ENCODE data around the gene AIP.
"Not testable (repeated sequence)": the region's sequence is repeated elsewhere in the genome, so short reads cannot be mapped to it uniquely, and the experiment has no call there.

Gene AIP

DNA sequence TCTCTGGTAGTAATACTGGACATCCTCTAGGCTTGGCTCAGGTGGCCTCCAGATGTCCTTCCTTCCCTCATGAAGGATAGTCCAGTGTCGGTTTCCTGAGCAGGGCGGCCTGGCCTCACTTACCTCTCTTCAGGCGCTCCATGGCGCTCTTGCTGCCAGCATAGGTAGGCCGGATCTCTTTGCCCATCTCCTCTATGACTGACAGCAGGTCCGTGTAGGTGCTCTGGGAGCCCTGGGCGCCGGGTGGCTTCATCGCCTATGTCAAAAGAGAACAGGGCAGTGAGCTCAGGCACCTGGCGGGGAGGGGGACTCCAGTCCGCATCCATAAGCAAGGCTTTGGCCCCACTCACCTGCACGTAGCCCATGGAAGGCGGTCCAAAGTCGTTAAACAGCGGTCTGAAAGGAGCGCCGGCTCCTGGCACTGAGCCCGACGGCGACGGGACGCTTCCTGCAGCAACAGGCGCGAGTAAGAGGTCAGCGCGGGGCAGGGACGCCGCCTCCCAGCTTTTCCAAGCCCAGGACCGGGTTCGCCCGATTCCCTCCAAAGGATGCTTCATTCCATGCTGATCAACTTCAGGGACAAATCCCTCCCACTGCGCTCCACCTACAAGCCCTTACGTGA is 24.5 kb downstream of the AIP start:
- no peak for DNase-seq (ENCODE audit: low read depth)

DNA sequence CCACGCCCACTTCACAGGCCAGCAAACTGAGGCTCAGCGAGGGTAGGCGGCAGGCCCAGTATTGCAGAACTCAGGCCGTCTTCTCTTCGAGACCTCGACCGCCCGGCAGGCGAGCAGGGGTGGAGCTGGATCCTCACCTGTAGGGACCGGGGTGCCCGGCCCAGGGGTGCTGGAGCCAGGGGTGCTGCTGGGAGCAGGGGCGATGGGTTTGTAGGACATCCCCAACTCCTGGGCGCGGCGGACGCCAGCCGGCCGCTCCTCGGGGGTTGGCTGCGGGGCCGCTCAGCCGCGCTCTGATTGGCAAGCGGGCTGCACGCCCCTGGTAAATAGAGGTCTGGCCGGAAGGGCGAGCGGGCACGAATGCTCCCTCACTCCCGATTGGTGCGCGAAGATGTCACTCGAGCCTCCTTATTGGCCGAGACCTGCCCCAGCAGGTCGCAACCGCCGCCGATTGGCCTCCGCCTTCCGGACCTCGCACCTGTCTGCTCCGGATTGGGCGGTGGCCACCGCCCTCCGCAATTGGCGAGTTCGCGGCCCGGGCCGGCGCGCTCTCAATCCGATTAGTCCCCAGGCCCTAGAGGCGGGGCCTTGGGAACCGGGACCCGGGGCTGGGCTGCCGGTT is 25.1 kb downstream of the AIP start, which contains the start of gene CDK2AP2:
CDK2AP2 (minus strand) TSS at position 299 of the 622 bp plus-strand sequence; CDS start at position 219, 80 bp downstream.
- peak; percentile 92 for DNase-seq (ENCODE audit: low read depth)

DNA sequence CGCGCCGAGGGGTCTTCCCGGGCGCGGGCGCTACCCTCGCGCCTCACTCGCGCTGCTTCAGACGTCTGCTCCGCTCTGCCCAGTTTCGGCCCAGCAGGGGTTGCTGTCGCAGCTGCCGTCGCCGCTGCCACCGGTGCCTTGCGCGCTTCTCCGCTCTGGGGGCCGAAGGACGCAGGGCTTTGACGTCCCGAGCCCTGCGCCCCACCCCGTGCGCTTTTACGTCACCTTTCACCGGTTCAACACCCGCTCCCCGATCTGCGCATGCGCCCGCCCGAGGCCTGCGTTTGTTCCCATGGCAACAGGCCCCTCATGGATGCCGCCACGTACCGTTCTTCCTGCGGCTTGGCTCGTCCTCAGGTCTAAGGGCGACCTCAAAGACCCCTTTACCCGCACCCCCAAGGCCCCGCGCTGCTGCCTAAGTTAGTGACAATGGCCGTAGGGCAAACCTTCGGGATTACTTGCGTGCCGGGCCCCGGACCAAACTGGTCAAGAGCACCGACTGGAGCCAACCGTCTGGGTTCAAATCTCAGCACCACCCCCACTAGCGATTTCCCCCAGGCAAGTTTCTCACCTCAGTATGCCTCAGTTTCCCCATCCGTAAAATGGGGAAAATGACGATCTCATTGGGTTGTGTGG is 25.8 kb downstream of the AIP start:
- peak; percentile 100 for DNase-seq (ENCODE audit: low read depth)

DNA sequence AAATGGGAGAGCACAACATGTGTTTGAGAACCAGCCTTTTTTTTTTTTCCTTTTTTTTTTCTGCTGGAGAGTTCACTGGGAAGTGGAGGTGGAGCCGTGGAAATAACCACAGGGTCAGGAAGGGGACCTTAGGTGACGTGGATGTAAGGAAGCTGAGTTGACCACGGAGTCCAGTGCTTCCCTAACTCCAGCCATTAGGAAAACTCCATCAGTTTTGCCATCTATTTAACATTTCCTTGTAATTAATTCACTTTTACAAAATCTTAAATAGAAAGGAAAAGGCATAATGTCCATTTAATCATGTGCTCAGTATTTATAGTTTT is 27.2 kb downstream of the AIP start:
- no peak for DNase-seq (ENCODE audit: low read depth)

DNA sequence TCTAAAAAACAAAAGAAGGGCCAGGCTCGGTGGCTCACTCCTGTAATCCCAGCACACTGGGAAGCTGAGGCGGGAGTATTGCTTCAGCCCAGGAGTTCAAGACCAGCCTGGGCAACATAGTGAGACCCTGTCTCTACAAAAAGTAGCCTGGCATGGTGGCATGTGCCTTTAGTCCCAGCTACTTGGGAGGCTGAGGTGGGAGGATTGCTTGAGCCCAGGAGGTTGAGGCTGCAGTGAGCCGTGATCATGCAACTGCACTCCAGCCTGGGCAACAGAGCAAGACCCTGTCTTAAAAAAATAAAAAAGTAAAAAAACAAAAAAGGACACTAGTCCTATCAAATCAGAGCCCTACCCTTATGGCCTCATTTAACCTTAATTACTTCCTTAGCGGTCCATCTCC is 28.7 kb downstream of the AIP start:
- DNase-seq (ENCODE audit: low read depth), result not testable (repeated sequence)

DNA sequence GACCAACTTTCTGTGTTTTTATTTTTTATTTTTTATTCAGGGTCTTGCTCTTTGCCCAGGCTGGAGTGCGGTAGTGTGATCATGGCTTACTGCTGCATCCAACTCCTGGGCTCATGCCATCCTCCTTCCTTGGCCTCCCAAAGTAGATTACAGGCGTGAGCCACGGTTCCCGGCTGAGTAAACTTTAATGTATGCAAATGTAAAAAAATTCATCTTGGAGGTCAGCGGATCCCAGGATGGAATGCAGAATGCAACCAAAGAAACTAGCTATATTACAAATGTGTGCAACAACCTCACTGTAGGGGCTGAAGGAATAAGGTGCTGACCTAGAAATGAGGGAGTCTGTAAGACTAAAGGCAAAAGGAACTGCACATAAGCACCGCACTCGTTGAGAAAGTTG is 31.3 kb downstream of the AIP start:
- DNase-seq (ENCODE audit: low read depth), result no peak

DNA sequence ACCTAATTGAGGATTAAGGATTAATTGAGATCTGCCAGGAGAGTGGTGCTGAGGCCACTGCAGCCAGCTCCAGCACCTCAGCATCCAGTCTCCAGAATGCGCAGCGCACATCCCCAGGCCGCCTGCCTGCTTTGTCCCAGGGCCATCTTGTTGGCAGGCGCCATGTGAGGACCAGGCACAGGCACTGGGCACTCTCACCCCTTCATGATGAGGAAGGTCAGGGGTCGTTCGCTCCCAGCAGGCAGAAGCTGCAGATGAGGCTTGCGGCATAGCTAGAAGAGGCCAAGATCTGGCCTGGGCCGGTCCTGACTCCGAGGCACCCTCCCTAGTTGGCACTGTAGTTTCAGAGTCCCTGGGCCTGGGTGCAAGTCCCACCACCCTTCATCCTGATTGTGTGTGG is 34.0 kb downstream of the AIP start:
- no peak for DNase-seq (ENCODE audit: low read depth)

DNA sequence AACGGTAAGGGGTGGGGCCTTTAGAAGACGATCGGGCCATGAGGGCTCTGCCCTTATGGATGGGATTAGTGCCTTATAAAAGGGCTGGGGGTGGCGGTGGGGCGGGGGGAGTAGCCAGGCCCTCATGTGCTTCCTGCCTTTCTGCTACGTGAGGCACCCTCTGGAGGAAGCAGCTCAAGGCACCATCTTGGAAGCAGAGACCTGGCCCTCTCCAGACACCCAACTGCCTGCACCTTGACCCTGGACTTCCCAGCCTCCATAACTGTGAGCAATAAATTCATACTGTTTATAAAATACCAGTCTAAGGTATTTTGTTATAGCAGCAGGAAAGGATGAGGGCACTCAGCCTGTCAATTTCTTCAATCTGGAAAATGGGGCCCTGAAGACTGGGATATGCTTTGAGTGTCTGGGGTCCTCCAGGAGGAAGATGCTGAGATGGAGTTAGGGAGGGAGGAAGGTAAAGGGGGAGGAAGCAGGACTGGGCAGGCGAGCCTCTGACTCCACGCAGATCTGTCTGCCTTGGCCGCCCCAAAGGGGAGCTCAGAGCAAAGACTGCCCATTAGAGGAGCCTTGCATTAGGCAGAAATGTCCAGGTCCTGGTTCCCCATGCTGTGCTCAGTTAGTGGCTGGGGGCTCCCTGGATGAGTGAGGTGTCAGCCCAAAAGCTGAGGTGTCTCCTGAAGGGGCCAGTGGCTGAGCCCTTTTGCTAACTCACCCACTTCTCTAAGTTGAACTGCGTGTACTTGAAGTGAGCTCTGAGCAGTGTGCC is 35.1 kb downstream of the AIP start:
- no peak for DNase-seq (ENCODE audit: low read depth)

DNA sequence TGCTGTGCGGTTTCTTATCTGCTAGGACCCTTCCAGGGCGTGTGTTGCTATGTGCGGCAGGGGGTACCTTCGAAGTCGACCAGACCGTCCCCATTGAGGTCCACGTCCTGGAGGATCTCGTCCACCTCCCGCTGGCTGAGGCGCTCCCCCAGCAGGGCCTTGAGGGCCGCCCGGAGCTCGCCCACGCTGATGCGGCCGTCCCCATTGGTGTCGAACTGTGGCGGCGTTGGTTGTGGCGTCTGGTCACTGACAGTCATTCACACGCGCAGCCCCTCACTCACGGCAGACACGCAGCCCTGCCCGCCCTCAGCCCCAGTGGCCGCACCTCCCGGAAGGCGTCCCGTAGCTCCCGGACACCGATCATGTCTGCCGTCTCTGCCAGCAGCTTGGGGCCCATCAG is 36.9 kb downstream of the AIP start:
- DNase-seq (ENCODE audit: low read depth), result no peak

DNA sequence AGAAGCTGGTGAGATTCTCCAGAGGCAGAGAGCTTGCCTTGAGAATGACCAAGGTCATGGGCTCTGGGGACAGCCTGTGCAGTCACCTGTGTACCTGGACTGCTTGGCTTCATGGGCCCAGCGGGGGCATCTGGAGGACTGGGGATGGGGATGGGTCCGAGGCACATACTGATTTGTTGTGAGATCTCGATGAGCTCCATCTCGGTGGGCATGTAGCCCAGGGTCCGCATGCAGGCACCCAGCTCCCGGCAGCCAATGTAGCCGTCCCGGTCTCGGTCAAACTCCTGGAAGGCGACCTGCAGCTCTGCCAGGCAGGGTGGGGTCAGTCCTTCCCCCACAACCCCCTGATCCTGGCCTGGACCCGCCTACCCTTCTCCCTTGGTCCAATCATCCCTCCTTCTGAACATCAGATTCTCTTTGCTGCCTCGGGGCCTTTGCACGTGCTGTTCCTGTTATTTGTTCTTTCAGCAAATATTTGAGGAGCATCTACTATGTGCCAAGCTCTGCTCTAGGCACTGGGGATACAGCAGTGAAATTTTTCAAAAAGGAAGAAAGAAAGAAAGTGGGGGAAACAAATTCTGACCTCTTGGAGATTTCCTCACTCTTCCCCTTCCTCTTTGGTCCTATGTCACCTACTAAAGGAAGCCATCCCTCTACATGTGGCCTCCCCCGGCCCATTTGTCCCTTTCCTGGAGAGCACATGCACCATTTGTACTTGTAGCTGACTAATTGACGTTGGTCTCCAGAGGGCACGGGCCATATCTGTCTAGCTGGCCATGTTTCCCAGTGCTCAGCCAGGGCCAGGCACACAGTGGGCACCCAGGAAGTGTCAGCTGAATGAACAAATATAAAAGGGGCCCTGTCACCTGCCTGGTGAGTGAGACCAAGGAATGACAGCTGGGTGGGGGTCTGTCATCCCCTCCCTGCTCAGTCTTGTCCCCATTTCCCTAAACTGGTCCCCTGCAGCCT is 38.3 kb downstream of the AIP start:
- no peak for DNase-seq (ENCODE audit: low read depth)

DNA sequence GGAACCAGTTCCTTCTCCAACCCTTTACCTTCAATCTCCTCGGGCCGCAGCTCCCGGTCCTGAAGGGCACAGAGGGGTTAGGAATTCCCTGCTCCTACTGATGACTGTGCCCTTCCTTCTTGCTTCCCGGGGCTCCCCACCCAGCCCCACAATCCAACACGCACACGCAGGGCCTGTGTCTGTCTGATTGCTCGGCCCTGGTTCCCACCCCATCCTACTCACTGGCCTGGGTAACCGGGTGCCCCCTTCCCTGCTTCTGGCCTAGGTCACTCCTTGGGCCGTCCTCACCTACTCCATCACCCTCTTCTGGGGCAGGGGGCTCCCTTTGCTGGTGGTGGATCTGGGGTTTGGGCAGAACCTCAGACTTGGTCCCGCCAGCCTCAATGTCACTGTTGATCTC is 39.1 kb downstream of the AIP start:
- no peak for DNase-seq (ENCODE audit: low read depth)

DNA sequence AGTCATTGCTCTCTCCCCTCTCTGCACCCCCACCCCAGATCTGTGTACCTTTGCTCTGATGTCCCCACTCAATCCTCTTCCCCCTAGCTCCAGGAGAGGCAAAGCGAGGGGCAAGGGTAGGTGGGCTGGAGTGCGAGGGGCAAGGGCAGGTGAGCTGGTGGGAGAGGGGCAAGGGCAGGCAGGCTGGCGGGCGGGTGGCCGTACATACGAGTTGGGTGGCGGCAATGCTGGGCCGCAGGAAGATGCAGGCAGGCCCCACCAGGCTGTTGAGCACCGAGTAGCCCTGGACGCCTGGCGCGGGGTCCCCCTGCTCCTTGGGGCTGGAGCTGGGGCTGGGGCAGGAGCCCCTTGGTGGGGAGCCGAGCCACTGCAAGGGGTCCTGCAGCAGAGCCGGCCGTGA is 39.5 kb downstream of the AIP start:
- DNase-seq (ENCODE audit: low read depth), result no peak

DNA sequence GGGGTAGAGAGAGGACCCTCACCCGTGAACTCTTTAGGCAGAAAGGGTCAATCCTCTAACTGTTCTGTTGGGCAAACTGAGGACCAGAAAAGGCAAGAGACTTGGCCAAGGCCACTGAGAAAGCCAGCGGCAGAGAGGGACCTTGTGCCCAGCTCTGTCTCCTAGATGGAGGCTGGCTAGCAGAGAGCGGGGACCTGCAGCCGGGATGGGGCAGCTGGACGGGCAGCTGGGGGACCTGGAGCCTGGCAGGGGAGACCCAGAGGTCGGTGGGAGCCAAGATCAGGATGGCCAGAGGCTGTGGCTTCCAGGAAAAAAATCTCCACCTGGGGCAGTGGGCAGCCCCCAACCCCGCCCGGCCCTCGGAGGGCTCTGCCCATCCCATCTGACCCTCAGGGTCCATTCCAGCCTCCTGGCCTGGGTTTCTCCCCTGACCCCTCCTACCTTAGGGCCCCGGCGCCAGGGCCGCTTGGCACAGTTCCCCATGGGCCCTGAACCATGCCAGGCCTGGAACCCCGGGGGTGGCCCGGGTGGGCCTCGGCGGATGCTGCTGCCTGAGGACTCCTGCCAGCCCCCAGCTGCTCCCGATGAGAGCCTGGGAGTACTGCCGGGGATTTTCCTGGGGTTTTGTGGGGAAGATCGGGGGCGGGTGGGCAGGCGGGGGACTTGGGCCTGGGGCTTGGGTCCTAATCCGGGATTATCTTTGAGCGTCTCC is 40.2 kb downstream of the AIP start, which contains the start of gene CABP2:
CABP2 (minus strand) TSS at position 603 of the 712 bp plus-strand sequence; CDS start at position 483, 120 bp downstream.
- no peak for DNase-seq (ENCODE audit: low read depth)

DNA sequence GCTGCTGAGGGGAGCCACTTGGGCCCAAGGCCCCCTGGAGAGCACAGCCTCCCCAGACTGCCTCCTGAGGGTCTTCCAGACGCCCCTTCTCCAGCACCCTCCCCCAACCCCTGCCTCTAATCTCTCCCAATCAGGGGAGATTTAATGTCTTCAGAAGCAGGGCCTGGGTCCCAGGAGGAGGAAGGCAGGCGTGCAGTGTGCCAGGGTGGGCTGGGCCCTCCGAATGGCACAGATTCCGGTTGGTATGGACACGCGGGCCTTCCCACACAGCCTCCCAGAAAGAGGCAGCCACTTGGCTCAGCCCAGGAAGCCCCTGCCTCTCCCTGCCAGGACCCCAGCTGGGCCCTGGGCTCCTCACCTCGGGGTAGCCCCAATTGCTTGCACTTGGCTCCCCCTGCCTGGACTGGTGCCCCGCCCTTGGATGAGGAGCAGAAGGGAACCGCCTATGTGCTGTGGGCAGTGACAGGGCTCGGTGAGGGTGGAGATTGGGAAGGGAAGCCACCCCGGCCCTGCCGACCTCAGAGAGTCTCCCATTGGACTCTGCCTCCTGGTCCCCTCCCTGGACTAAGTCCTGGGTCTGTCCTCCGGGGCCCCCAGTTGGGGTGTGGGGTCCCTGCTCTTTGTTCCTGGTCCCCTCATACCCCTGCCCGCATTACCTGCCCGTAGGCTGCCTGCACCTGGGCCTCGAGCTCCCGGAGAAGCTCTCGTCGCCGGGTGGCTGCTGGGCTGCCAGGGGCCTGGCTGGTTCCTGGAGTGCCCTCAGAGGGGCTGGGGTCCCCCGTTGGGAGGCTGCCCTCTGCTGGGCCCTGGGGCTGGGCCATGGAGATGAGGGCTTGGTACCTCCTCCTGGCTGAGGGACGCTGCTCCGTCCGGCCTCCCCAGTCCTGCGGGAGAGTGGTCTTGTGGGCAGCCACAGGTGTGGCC is 41.0 kb downstream of the AIP start:
- no peak for DNase-seq (ENCODE audit: low read depth)

DNA sequence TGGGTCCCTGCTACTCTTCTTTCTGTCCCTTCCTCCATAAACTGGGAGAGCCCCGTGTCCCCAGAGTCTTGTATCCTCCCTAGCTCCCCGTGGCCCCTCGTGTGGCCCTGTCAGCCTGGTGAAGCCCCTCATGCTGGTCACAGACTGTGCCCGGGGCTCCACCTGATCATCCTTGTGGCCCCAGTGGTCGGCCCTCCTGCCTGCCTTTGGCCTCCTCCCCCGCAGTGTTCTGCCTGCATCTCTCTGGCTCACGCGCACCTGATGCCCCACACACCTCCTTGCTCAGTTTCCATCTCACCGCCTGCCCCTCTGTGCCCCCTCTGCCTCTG is 41.6 kb downstream of the AIP start:
- no peak for DNase-seq (ENCODE audit: low read depth)

DNA sequence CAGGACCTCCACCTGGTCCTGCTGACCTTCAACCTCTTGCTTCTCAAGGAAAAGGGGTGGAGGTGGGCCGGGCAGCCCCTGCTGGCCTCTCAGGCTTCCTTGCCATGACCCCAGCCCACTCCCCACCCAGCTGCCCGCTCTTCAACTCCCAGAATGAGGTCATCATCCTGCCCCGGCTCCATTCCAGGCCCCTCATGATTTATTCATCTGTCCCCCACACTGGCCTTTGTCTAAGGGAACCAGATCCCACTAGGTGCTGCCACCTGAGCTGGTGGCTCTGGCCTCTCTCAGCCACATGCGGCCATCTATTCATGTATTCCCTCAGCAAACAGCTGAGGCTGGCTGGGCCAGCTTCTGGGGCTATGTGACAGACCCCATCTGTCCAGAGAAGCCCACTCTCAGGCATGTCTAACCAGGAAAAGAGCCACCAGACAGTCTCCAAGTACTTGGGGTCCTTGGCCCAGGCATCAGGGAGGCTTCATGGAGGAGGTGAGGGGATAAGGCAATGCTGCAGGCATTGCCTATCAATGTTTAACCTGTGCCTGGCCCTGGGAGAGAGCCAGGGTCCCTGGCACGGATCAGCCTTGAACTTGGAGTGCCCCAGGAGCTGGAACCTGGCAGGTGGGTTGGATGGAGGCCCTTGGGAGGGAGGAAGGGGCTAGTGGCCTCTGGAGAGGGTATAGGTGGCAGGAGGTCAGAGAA is 42.6 kb downstream of the AIP start:
- DNase-seq (ENCODE audit: low read depth), result no peak

DNA sequence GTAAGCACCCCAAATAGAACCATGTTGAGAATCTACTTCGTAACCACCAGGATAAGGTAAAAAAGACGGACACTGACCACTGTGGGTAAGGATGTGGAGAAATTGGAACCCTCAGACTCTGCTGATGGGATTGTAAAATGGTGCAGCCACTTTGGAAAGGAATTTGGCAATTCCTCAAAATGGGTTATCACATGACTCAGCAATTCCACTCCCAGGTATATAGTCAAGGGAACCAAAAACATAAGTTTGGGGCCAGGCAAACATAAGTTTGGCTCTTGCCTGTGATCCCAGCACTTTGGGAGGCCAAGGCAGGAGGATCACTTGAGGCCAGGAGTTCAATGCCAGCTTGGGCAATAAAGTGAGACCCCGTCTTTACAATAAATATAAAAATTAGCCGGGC is 45.5 kb downstream of the AIP start:
- no peak for DNase-seq (ENCODE audit: low read depth)

DNA sequence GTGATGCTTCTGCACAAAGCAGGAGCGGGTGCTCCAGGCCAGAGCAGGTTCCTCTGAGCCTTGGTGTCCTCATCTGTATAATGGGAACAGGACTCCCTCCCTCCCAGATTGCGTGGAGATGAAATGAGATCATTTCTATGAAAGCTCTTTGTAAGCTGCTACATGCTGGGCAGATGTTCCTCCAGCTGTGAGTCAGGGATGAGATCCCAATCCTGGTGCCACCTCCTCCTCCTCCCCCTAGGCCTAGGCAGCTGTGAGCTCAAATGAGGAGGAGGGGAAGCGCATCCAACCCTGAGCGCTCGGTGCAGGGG is 47.4 kb downstream of the AIP start:
- DNase-seq (ENCODE audit: low read depth), result no peak

DNA sequence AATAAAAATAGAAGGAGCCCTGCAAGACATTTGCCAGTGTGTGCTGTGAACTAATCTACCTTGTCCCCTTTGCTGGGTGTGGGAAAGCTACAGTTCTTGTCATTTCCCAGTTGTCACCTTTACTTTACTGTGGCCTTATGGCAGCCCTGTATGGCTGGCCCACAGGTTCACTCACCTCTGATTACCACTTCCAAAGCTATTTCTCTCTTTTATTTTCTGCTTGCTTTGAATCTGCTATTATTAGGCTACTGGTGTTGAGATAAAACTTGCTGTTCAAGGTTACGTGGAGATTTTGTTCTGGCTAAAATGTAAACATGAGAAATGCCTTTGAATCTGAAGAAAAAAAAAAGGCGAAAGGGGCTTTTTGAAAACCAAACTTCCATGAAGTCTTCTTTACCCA is 50.1 kb downstream of the AIP start:
- DNase-seq (ENCODE audit: low read depth), result no peak
